HuH-7 (cell line): ENCODE data around the gene CDH6.

Source experiments
- DNase-seq: peaks from one replicate; pipeline ENCODE4 v3.0.0; 2011; ENCODE audit warnings: low spot score

Gene CDH6

DNA sequence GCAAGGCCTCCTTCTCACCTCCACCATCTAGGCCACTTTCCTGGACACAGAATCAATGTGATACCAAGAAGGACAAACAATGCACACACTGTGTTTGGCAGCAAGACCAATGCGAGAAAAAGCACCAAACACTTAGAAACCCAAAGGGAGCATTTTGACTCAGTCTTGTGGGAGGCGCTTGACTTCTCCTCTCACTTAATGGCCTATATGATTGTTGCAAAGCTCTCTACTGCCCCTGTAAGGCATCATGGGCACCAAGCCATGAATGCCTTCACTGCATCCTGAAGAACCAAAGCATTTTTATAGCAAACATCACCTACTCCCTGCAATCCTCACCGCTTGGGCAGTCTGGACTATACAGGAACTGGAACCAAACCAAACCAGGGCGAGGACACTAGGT lies 57.5 kb downstream of the CDH6 start:
- DNase-seq, result no peak

DNA sequence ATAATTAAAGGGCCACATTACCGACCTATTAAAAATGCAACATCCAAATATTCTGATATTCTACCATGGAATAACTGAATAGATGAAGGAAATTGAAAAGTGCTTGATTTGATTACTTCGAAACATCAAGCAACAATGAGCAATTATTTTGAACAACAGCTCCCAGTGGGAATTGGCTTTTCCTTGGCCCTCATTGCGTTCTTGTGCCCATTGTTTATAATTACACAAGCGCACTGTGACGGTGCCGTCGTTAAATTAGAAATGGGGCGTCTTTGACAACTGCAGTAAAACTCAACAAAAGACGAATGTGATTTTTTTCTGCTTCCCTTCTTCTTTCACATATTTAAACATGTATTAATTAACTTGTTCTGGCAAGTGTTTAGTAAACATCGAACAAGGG lies 61.6 kb downstream of the CDH6 start:
- DNase-seq, result no peak

DNA sequence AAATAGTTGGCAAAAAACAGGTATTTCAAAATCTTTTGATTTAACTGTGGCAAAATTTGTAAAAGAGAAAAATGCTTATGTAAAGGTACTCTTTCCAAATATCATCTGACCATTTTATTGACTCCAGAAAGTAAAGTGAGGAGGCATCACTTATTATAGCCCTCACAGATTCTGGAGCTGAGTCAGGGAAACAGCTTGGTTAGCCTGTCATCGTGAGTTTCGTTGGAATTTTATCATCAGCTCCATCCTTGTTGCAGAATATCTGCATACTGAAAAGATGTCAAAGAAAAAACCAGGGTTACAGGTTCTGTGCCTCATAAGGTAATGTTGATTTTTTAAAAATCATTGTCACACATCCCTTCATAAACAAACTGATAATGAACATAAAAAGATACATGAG lies 74.8 kb downstream of the CDH6 start:
- no peak for DNase-seq

GRCh38 chr5:31268686-31269085 lies 75.2 kb downstream of the CDH6 start:
- DNase-seq, result no peak

DNA sequence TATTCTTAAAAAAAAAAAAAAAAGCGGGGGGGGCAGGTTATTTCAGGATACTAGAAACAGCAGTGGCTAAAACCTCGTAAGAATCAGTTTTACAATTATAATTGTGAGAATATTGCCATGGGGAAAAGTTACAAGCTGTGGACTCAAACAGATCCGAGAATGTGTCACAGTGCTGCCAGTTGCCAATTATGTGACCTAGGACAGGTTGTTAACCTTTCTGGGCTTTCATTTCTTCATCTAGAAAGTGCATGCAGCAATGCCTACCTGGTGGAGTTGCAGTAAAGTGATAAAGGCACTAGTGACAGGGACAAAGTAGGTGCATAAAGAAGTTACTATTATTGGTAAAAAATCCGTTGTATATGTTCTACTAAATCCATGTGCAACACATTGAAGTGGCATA lies 75.8 kb downstream of the CDH6 start:
- no peak for DNase-seq

GRCh38 chr5:31270396-31270795 lies 76.9 kb downstream of the CDH6 start:
- no peak for DNase-seq

GRCh38 chr5:31271567-31271966 lies 78.1 kb downstream of the CDH6 start:
- no peak for DNase-seq

- DNase-seq, result no peak
Measured at GRCh38 chr5:31273161-31273560, 79.7 kb downstream of the CDH6 start.

DNA sequence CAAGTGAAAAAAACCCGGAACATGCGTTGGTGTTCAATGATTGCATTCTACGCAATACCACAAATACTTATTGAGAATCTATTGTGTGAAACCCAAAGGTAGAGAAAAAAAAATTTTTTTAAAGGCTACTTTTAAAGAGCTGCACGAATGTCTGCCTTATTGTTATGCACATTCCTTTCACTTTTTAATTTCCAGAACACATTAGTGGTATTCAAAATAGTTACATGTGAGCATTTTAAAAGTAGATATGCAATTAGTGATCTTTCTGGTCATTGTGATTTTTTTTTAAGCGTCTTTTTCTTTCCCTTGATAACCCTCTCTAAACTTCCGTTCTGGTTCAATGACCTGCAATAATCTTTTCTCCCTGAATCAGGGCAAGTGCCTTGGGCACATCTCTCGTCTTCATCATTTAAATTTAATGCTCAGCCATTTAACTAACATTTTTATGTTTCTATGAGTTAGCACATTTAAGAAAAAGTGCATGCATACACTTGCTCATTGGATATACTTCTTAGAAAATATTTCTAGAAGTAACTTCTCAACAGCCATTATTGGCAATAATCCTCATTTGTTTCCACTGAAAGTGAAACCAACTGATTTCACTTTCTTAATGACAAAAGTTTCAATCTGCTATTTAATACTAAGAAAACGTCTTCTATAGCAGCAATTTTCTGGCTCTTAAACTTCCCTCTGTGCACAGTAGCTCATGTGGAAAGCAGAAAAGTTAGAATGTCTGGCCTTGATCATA lies 80.3 kb downstream of the CDH6 start:
- DNase-seq, result no peak

DNA sequence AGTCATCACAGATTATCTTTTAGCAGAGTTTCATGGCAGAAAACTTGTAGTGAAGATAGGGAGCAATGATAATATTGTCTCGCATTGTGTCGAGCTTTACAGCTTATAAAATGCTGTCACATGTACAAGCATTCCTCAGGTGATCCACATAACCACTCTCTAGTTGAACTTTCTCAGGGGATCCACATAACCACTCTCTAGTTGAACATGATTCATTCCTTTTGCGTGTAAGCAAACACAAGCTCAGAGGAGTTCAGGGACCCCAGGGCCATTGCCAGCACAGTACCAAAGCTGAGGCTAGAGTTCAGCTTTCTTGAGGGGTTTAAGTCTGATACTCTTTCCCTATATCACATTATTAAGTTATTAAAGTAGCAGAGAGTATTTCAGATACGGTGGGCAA lies 86.7 kb downstream of the CDH6 start:
- no peak for DNase-seq

DNA sequence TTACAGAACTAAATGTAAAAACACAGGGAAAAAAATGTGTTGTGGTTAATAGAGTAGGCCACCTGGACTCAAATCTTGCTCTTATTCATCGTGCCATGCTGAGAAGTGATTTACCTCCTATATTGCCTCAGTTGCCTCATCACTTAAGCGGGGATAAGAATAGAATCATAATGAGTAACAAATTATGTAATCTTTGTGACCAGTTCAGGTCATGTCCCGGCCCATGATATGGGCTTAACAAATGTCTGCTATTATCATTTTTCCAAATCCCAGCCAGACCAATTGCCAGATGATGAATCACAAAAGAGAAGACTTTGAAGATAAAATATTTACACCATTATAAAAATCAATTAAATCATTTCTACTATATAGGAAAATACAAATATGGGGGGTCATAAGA lies 89.8 kb downstream of the CDH6 start:
- no peak for DNase-seq

GRCh38 chr5:31285025-31285424 lies 91.5 kb downstream of the CDH6 start:
- no peak for DNase-seq

DNA sequence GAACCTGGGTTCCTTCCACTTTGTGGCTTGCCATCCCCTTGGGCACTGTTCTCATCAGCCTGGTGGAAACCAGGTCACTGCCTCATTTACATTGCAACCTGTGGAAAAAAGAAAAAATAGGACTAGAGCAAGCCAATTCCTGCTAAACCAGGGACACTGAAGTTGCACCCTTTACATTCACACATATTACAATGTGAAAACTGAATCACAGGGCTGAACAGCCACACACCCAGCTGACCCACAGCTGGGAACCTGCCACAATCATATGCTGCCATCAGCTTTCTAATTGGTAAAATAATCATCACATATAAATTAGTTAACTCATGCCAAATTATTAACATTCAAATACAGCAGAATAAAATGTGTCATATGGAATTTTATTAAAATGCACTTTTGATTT lies 94.5 kb downstream of the CDH6 start:
- no peak for DNase-seq

DNA sequence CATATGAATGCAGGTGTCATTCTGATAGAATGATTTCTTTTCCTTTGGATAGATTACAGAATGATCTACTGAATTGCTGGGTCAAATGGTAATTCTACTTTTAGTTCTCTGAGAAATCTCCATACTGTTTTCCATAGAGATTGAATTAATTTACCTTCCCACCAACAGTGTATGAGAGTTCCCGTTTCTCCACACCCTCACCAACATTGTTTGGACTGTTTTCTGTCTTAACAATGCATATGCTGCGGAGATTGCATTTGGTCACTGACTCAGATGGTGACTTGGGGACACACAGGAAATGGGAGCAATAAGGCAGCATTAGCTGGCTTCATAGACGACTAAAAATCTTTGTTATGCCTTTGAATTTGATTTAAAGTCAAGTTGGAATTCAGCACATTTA lies 95.9 kb downstream of the CDH6 start:
- no peak for DNase-seq

GRCh38 chr5:31291323-31291854 lies 97.9 kb downstream of the CDH6 start:
- no peak for DNase-seq

GRCh38 chr5:31300501-31300900 lies 107.0 kb downstream of the CDH6 start:
- DNase-seq, result no peak

GRCh38 chr5:31301833-31302232 lies 108.3 kb downstream of the CDH6 start:
- no peak for DNase-seq

DNA sequence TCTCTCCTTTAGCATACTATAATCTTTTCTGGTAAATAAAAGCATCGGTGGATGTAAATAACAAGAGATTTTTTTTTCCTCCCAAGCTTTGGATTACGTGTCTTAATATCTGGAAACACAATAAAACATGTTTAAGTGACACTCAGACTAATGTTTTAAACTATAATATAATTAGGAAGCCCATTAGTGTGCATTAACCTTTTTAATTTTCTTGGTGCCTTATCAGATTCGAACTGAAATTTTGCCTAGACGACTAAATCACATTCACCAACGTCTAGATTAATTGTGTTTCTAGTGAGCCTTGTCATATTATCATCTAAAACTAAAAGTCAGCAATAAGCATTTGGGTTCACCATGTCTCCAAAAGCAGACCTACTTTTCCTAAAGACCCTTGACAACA lies 110.2 kb downstream of the CDH6 start:
- no peak for DNase-seq

DNA sequence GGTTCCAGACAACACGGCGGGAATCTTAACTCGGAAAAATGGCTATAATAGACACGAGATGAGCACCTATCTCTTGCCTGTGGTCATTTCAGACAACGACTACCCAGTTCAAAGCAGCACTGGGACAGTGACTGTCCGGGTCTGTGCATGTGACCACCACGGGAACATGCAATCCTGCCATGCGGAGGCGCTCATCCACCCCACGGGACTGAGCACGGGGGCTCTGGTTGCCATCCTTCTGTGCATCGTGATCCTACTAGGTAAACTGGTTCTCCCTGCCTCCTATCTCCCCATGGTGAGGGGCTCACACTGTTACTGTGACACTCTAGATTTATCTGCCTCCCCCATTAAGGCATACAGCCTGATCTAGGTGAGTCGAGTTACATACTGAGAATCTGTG lies 124.2 kb downstream of the CDH6 start:
- no peak for DNase-seq

DNA sequence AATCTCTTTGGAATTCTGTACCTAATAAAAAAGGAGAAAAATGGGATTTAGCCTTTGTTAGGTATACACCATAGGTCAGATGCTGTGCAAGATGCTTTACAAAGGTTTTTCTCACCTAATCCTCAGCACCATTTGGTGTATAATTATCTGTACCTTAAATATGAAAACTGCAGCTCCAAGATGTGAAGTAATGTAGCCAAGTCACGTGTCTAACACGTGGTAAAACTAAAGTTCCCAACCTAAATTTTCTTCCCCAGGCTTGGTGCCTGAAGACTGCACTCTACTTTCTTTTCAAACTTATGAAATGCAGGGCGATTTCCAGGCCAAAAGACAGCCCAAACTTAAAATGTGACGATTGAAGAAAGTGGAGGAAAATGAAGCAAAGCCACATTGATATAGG lies 125.8 kb downstream of the CDH6 start:
- DNase-seq, result no peak

- no peak for DNase-seq
Measured at GRCh38 chr5:31322946-31323345, 129.5 kb downstream of the CDH6 start.

DNA sequence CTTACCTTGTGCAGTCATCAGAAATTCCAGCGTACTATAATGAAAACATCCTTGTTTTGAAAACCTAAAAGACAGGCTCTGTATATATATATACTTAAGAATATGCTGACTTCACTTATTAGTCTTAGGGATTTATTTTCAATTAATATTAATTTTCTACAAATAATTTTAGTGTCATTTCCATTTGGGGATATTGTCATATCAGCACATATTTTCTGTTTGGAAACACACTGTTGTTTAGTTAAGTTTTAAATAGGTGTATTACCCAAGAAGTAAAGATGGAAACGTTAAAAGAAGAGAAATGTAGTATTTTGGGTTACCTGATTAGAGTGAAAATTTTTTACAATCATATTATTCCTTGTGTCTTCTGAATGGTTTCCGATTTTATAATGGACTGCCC lies 131.4 kb downstream of the CDH6 start:
- DNase-seq, result no peak

- no peak for DNase-seq
Measured at GRCh38 chr5:31328040-31328733, 134.7 kb downstream of the CDH6 start.

GRCh38 chr5:31329715-31330114 lies 136.2 kb downstream of the CDH6 start:
- DNase-seq, result no peak
